Breast epithelium (tissue), 3 donors: ENCODE results near the gene SNX2.

Experiments used
- CTCF ChIP-seq, 3 donors: fragments of 450-650 bp; IDR thresholded peaks; one replicate each; pipeline ENCODE4 v1.5.1; 2016 to 2017; ENCODE audit warnings: antibody characterized with exemption in 3 of 3, mild to moderate bottlenecking in 3 of 3, moderate library complexity in 3 of 3
- POLR2A ChIP-seq: fragments of 450-650 bp; IDR thresholded peaks from one replicate; pipeline ENCODE4 v1.6.1; 2016; ENCODE audit warnings: antibody characterized with exemption, mild to moderate bottlenecking, moderate library complexity
- POLR2AphosphoS5 ChIP-seq, 3 donors: sonication (generic); formaldehyde crosslinking; IDR thresholded peaks; one replicate each; pipeline ENCODE4 v1.6.1; 2017; ENCODE audit warnings: antibody characterized with exemption in 3 of 3

- no peak for TF ChIP-seq CTCF (IDR thresholded peaks at IDR 0.05)
- TF ChIP-seq POLR2A = no peak
- TF ChIP-seq POLR2AphosphoS5 (IDR thresholded peaks at IDR 0.05) = no peak
Measured at GRCh38 chr5:122736086-122736845, 38.6 kb upstream of the SNX2 start.
